GM21526 (cell line): Measurements from ENCODE around the gene ARID1B.
A peak's percentile ranks its signal among the peaks of the same experiment; 100 is the strongest.

Experiments used
- ATAC-seq: cut with Tn5 transposase; IDR thresholded peaks from one replicate; pipeline ENCODE4 v1.9.1; 2021; ENCODE audit warnings: moderate library complexity; ENCODE audit not compliant: unreplicated experiment, low FRiP score

ARID1B gene

GRCh38 chr6:156849806-156850205, 72.6 kb downstream of the ARID1B start:
- ATAC-seq, result no peak

GRCh38 chr6:156850353-156850752, 73.2 kb downstream of the ARID1B start:
- ATAC-seq, result no peak

GRCh38 chr6:156851454-156851921, 74.3 kb downstream of the ARID1B start:
- ATAC-seq, result no peak

GRCh38 chr6:156852147-156852857, 75.1 kb downstream of the ARID1B start:
- ATAC-seq, result peak; percentile 60

GRCh38 chr6:156852858-156853216, 75.7 kb downstream of the ARID1B start:
- ATAC-seq, result no peak

- no peak for ATAC-seq
These were observed 76.6 kb downstream of the ARID1B start for GRCh38 chr6:156853733-156854132.

GRCh38 chr6:156854466-156855161, 77.4 kb downstream of the ARID1B start:
- ATAC-seq, result no peak

- peak; percentile 60 for ATAC-seq
These were observed 80.4 kb downstream of the ARID1B start for GRCh38 chr6:156857573-156857972.

GRCh38 chr6:156859686-156860085, 82.5 kb downstream of the ARID1B start:
- ATAC-seq, result no peak

- no peak for ATAC-seq
These were observed 85.5 kb downstream of the ARID1B start for GRCh38 chr6:156862711-156863110.

GRCh38 chr6:156863504-156863903, 86.3 kb downstream of the ARID1B start:
- ATAC-seq, result no peak

- ATAC-seq, result no peak
These were observed 87.4 kb downstream of the ARID1B start for GRCh38 chr6:156864557-156864956.

- no peak for ATAC-seq
These were observed 87.9 kb downstream of the ARID1B start for GRCh38 chr6:156865019-156865629.

- ATAC-seq, result peak; percentile 58
These were observed 89.2 kb downstream of the ARID1B start for GRCh38 chr6:156866220-156867015.

GRCh38 chr6:156867121-156867520, 89.9 kb downstream of the ARID1B start:
- no peak for ATAC-seq

- ATAC-seq, result no peak
These were observed 91.2 kb downstream of the ARID1B start for GRCh38 chr6:156868385-156868784.

GRCh38 chr6:156869980-156870398, 92.8 kb downstream of the ARID1B start:
- ATAC-seq, result no peak

GRCh38 chr6:156870924-156871539, 93.9 kb downstream of the ARID1B start:
- no peak for ATAC-seq

- ATAC-seq, result no peak
These were observed 95.7 kb downstream of the ARID1B start for GRCh38 chr6:156872903-156873302.

GRCh38 chr6:156873654-156874380, 96.6 kb downstream of the ARID1B start:
- no peak for ATAC-seq
